Omental fat pad (tissue), 4 donors: ENCODE results near the gene GJD4. TPM values are rescaled to one million over a fixed set of nuclear protein-coding genes. Genes with fewer than 3 reads are reported as not detected.

Source experiments
- ATAC-seq: fragments of 150-250 bp; one replicate; pipeline ENCODE4 v1.9.1; 2016; ENCODE audit warnings: mild to moderate bottlenecking, moderate library complexity; ENCODE audit not compliant: low FRiP score
- DNase-seq: peaks from one replicate; pipeline ENCODE4 v3.0.0-alpha.2; 2019; ENCODE audit warnings: low spot score
- total RNA-seq, 4 donors: library from RNA; depleted of rRNA; stranded (reverse); fragments of >200 nt; gene quantifications; one replicate each; pipeline ENCODE4 v1.1.0, GENCODE V29; 2016
- TF ChIP-seq, protein P1 (sequence below), 3 donors: fragments of 450-650 bp; IDR thresholded peaks; one replicate each; pipeline ENCODE4 v1.5.1; 2016 to 2017; ENCODE audit warnings: antibody characterized with exemption in 3 of 3, mild to moderate bottlenecking in 3 of 3, moderate library complexity in 2 of 3

Gene GJD4
- total RNA-seq, 4 donors from 2014 or later, result not detected

DNA sequence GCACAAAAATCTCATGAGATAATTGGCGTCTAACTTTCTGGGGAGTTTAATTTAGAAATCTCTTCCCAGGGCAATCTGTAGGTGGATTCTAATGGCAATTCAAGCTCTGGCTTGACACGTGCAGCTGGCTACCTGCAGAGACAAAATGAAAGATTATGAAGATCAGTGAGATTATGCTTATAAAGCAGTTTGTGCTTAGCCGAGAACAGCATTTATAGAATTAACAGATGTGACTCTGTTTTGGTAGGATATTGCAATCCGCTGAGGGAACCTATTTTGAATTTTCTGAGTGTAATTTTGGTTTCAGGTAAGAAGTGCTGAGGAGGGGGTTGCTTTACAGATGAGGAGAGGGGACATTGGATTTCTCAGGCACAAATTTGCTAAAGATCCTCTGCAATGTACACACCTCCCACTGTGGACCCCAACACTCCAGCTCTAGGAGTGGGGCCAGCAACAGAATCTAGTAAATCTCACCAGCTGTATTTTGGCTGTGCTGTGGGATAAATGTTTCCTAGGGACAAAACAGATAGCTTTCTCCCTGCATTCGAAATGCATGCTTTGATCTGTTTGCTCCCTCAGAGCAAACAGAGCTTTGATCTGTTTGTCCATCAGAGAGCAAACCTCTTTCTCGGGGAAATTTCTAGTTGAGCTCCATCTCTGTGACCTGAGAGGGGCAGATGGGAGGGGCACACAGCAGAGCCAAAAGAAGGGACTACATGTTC, 7.4 kb downstream of the GJD4 start:
- TF ChIP-seq, protein P1, sequence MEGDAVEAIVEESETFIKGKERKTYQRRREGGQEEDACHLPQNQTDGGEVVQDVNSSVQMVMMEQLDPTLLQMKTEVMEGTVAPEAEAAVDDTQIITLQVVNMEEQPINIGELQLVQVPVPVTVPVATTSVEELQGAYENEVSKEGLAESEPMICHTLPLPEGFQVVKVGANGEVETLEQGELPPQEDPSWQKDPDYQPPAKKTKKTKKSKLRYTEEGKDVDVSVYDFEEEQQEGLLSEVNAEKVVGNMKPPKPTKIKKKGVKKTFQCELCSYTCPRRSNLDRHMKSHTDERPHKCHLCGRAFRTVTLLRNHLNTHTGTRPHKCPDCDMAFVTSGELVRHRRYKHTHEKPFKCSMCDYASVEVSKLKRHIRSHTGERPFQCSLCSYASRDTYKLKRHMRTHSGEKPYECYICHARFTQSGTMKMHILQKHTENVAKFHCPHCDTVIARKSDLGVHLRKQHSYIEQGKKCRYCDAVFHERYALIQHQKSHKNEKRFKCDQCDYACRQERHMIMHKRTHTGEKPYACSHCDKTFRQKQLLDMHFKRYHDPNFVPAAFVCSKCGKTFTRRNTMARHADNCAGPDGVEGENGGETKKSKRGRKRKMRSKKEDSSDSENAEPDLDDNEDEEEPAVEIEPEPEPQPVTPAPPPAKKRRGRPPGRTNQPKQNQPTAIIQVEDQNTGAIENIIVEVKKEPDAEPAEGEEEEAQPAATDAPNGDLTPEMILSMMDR (IDR thresholded peaks at IDR 0.05), result no peak
- ATAC-seq, result no peak
- no peak for DNase-seq

DNA sequence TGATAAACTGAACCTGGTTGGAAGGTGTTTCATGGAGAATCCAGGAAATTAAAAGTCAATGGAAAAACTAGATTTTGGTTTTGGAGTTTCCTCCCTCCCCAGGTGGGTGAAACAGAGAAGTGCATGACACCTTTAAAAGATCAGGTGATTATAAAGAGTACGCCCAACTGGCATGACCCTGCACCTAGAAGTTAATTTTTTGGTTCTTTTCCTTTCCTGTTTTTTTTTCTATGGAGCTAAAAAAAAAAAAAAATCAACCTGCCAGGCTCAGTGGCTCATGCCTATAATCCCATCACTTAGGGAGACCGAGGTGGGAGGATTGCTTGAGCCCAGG, 7.9 kb downstream of the GJD4 start:
- ATAC-seq (no peak), DNase-seq (no peak)
- TF ChIP-seq, protein P1 (IDR thresholded peaks at IDR 0.05), result no peak

DNA sequence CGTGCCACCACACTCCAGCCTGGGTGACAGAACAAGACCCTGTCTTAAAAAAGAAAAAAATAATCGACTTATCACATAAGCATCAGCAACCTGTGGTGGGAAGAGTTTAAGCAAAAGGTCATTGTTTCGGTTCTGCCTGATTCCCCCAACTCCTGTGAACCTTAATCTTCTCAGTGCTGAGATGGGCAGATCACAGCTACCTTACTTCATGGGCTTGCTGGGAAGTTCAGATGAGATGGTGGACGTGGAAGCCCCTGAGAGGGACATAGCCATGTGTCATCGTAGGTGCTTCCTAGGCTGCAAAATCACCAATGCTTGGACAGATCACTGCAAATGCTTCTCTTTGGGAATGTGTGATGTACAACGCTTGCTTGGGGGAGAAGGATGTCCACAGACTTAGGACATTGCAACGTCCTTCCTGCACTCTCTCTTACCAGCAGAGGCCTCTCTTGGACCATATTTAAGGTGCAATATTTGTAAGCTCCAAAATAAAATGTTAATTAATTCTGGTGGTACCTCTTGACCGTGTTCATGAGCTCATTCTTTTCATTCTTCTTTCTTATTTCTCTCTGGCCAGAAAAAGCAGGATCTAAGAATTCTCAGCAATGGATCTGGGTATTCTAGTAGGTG, 8.6 kb downstream of the GJD4 start:
- ATAC-seq (no peak), DNase-seq (no peak)
- TF ChIP-seq, protein P1 (IDR thresholded peaks at IDR 0.05), result no peak

DNA sequence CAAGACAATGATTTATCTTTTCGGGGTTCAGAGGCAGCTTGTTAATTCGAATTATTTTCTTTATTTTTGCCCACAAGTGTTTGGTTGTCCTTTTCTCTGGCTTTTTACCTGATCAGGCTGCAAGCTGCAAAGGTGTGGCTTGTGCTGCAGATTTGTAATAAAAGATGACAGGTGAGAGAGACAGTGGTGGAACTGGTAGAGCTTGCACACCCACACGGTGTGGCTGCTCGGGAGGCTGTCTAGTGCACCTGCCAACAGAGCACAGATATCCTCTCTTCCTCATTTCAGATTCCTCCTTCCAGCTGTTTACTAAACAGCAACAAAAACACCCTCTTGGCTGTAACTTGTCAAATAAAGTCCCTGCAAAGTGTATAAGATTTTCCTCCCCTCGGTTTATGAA, 9.2 kb downstream of the GJD4 start:
- no peak for DNase-seq
- no peak for ATAC-seq
- TF ChIP-seq, protein P1 (IDR thresholded peaks at IDR 0.05), result no peak

DNA sequence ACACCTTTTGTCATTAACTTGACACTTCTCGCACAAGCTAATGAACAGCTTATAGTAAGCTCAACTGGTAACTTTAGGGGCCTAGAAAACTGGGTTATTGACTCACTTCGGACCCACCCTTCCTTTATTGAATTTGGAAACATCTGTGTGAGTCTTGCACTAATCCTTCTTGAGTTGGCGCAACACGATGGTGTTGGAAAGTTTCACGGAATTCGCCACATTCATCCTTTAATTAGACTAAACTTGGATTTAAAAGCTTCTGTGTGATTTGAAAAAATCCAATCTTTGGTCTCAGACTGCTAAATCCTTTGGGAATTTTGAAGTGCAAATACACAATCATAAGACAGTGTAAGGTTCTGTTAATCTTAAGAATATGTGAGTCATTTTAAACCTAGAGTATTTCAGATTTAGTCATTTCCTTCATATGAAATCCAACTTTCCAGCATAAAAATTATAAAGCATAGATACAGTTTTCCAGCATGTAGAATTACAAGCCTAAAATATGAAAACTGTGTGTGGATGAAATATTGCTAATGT, 21.9 kb downstream of the GJD4 start:
- DNase-seq (no peak), ATAC-seq (no peak)
- TF ChIP-seq, protein P1 (IDR thresholded peaks at IDR 0.05), result no peak

DNA sequence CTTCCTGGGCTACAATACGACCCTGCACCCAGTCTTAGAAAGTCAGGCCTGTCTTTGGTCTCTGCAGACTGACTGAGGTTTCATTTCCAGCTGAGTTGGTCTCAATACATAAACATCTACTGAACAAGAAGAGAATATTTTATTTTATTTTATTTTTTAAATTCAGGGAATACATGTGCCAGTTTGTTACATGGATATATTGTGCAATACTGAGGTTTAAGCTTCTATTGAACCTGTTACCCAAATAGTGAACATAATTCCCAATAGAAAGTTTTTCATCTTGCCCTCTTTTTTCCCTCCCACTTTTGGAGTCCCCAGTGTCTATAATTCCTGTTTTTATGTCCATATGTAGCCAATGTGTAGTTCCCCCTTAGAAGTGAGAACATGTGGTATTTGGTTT, 26.3 kb downstream of the GJD4 start:
- DNase-seq, result no peak
- ATAC-seq, result no peak
- TF ChIP-seq, protein P1 (IDR thresholded peaks at IDR 0.05), result no peak

DNA sequence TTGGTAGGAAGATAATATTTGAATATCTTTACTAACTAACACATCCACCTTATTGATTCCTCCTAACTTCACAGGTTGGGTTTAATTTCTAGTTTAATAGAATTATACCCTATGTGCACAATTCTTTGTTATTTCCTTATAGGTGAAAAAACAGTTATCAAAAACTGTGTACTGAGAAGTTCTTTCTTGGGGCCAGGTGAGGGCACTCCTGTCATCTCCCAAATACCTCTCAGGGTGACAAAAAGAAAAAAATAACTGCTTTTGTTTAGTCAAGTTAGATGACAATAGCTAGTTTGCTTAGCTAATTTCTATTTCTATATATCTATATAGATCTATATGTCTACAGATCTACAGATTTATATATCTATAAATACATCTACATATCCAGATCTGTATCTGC, 26.9 kb downstream of the GJD4 start:
- ATAC-seq, result no peak
- no peak for DNase-seq
- TF ChIP-seq, protein P1 (IDR thresholded peaks at IDR 0.05), result no peak
